ENCODE data around the gene TMEM8B. TPM values are rescaled to one million over a fixed set of nuclear protein-coding genes. Genes with fewer than 3 reads are reported as not detected.

Gene TMEM8B
- total RNA-seq, 1 donor from 2014 or later = 9.0 TPM

DNA sequence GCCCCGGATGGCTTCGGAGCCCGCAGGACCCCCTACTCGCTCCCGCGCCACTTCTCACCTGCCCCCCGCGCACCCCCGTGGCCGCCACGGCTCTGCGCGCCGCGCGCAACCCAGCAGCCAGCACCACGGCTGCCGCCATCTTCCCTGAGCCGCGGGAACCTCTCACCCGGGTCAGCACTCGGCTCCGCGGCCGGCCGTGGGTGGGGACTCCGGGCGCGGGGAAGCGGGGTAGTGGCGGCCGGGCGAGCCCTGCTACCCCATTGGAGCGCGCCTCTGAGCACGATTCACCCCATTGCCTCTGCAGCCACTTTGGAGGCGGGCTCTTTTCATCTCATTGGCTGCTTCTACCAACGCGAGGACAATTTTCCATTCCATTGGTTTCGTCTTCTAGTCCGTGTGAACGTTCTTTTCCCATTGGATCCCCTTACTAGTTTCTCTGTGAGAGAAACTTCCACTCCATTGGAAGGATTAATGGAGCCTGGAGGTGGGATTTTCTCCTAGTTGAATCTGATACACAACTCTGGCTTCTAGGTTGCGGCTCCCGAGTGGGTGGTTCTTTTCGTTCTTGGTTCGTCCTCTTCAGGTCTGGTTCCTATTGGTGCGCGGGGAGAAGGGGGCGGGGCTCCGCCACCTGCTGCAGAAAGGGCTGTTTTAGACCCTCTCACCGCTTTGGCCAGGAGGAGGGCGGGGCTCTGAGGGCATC lies 14.0 kb upstream of the TMEM8B start, which contains the start of gene HINT2:
Gene HINT2 (minus strand): TSS at position 202 of the 703 bp plus-strand sequence. CDS start 63 bp downstream, at position 139.
- peaks cover 45% of the 10 kb centered on the region for H3K4me1 Mint-ChIP-seq (ENCODE audit: unreplicated experiment)
- DNase-seq (ENCODE audit: low spot score) = peak; percentile 91
- TF ChIP-seq, protein P1, sequence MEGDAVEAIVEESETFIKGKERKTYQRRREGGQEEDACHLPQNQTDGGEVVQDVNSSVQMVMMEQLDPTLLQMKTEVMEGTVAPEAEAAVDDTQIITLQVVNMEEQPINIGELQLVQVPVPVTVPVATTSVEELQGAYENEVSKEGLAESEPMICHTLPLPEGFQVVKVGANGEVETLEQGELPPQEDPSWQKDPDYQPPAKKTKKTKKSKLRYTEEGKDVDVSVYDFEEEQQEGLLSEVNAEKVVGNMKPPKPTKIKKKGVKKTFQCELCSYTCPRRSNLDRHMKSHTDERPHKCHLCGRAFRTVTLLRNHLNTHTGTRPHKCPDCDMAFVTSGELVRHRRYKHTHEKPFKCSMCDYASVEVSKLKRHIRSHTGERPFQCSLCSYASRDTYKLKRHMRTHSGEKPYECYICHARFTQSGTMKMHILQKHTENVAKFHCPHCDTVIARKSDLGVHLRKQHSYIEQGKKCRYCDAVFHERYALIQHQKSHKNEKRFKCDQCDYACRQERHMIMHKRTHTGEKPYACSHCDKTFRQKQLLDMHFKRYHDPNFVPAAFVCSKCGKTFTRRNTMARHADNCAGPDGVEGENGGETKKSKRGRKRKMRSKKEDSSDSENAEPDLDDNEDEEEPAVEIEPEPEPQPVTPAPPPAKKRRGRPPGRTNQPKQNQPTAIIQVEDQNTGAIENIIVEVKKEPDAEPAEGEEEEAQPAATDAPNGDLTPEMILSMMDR (IDR thresholded peaks at IDR 0.05; ENCODE audit: unreplicated experiment) = peak; percentile 6
- H3K4me3 Mint-ChIP-seq (ENCODE audit: unreplicated experiment) = peak within 1 kb of the TSS; percentile 96
- no peaks in the 10 kb centered on the region for H3K9me3 Mint-ChIP-seq (ENCODE audit: unreplicated experiment)
- H3K36me3 Mint-ChIP-seq (ENCODE audit: low read depth, unreplicated experiment) = no peaks in the 10 kb centered on the region
- peaks cover 14% of the 10 kb centered on the region for H3K27me3 Mint-ChIP-seq (ENCODE audit: unreplicated experiment)
- peak within 1 kb of the TSS; percentile 89 for H3K27ac Mint-ChIP-seq (ENCODE audit: unreplicated experiment)

GRCh38 chr9:35816708-35817107 lies 12.3 kb upstream of the TMEM8B start:
- H3K9me3 Mint-ChIP-seq (ENCODE audit: unreplicated experiment) = no peaks in the 10 kb centered on the region
- peak; percentile 14 for DNase-seq (ENCODE audit: low spot score)
- no peaks in the 10 kb centered on the region for H3K36me3 Mint-ChIP-seq (ENCODE audit: low read depth, unreplicated experiment)
- no peak overlapping the region for H3K4me3 Mint-ChIP-seq (ENCODE audit: unreplicated experiment)
- peaks cover 45% of the 10 kb centered on the region for H3K4me1 Mint-ChIP-seq (ENCODE audit: unreplicated experiment)
- TF ChIP-seq, protein P1 (IDR thresholded peaks at IDR 0.05; ENCODE audit: unreplicated experiment) = no peak
- no peak overlapping the region for H3K27ac Mint-ChIP-seq (ENCODE audit: unreplicated experiment)
- peaks cover 11% of the 10 kb centered on the region for H3K27me3 Mint-ChIP-seq (ENCODE audit: unreplicated experiment)

DNA sequence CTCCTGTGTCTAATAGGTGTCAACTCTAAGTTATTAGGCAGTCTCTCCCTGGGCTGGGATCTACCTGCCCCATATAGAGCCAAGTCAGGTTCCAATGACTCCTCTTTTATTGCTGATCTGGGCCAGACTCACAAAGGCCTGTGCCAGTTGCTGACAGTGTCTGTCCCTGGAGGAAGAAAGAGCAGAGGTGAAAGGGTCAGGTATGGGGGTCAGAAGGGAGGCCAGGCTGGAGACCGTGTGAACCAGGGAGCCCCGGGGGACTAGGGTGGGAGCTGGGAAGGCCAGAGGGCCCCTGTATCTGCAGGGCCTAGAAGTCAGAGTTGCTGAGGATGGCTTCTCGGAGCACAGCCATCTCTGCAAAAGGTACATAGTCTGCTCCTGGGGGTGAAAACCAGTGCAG lies 10.7 kb upstream of the TMEM8B start:
- H3K27ac Mint-ChIP-seq (ENCODE audit: unreplicated experiment) = no peak overlapping the region
- no peaks in the 10 kb centered on the region for H3K9me3 Mint-ChIP-seq (ENCODE audit: unreplicated experiment)
- H3K4me1 Mint-ChIP-seq (ENCODE audit: unreplicated experiment) = peaks cover 31% of the 10 kb centered on the region
- no peaks in the 10 kb centered on the region for H3K36me3 Mint-ChIP-seq (ENCODE audit: low read depth, unreplicated experiment)
- peaks cover 11% of the 10 kb centered on the region for H3K27me3 Mint-ChIP-seq (ENCODE audit: unreplicated experiment)
- TF ChIP-seq, protein P1 (IDR thresholded peaks at IDR 0.05; ENCODE audit: unreplicated experiment) = no peak
- DNase-seq (ENCODE audit: low spot score) = no peak
- no peak overlapping the region for H3K4me3 Mint-ChIP-seq (ENCODE audit: unreplicated experiment)

- Mint-ChIP-seq H3K9me3 (ENCODE audit: unreplicated experiment) (no peaks in the 10 kb centered on the region), H3K4me3 (ENCODE audit: unreplicated experiment) (no peak overlapping the region), H3K4me1 (ENCODE audit: unreplicated experiment) (peaks cover 21% of the 10 kb centered on the region), H3K27ac (ENCODE audit: unreplicated experiment) (no peak overlapping the region), H3K27me3 (ENCODE audit: unreplicated experiment) (peaks cover 7% of the 10 kb centered on the region), H3K36me3 (ENCODE audit: low read depth, unreplicated experiment) (no peaks in the 10 kb centered on the region)
- TF ChIP-seq, protein P1 (IDR thresholded peaks at IDR 0.05; ENCODE audit: unreplicated experiment) = no peak
- DNase-seq (ENCODE audit: low spot score) = no peak
These were observed 9.0 kb upstream of the TMEM8B start for GRCh38 chr9:35820076-35820475.

DNA sequence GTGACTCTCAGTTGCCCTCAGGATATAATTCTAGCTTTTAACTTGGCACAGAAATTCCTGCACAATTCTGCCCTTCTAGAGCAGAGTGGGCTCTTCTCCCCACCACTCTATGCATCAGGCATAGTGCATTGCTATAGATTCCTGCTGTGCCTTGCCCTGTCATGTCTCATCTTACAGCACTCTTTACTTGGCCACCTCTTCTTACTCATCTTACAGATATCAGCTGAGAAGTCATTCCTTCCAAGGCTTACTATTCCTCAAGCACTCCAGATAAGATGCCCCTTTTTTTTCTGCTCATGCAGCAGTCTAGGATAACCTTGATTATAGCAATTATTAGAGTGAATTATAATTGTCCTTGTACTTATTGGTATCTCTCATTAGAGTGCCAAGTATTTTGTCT lies 6.1 kb upstream of the TMEM8B start:
- no peak for DNase-seq (ENCODE audit: low spot score)
- Mint-ChIP-seq H3K4me1 (ENCODE audit: unreplicated experiment) (peaks cover 10% of the 10 kb centered on the region), H3K4me3 (ENCODE audit: unreplicated experiment) (no peak overlapping the region)

More for the DNA sequence above, 6.1 kb upstream of the TMEM8B start:
- TF ChIP-seq, protein P1 (IDR thresholded peaks at IDR 0.05; ENCODE audit: unreplicated experiment) = no peak
- H3K27ac Mint-ChIP-seq (ENCODE audit: unreplicated experiment) = no peak overlapping the region
- peaks cover 3% of the 10 kb centered on the region for H3K36me3 Mint-ChIP-seq (ENCODE audit: low read depth, unreplicated experiment)
- peaks cover 5% of the 10 kb centered on the region for H3K27me3 Mint-ChIP-seq (ENCODE audit: unreplicated experiment)
- no peaks in the 10 kb centered on the region for H3K9me3 Mint-ChIP-seq (ENCODE audit: unreplicated experiment)
